ENCODE measurements around the gene DNM2. TPM values are rescaled to one million over a fixed set of nuclear protein-coding genes. Genes with fewer than 3 reads are reported as not detected.
A peak's percentile ranks its signal among the peaks of the same experiment; 100 is the strongest.

Gene DNM2
- total and polyA plus RNA-seq, 10 of the 15 experiments (the other 5 are each of a cell fraction or from before 2014, with no cell fraction given), result 1.2 to 146 (median 68.9) TPM

DNA sequence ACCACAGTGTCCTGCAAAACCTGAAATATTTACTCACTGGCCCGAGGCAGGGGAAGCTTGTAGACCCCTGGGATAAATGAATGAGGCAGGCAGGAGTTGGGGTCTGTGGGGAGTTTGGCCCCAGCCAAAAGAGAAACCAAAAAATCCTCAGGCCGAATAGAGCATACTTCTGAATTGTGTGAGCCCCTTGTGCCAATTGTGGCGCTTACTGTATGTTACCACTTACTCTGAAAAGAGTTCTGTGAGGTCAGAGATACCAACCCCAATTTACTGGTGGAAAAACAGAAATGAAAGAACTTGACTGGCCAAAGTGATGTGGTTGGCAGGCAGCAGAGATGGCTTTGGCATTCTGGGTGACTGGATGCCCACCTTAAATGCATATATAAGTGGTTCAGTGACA is 160.4 kb downstream of the DNM2 start:
- H2AFZ ChIP-seq (ENCODE audit: control insufficient read depth, low read depth, low read length), result no peak overlapping the region; the same call in 1 of the 2 replicates
- FAIRE-seq (no peak), ATAC-seq (peak; percentile 32), DNase-seq (ENCODE audit: low read depth, low spot score) (no peak)
- H3K36me3 ChIP-seq (ENCODE audit: control insufficient read depth in 2 of 2, insufficient read depth in 2 of 2, low read length in 1 of 2), result peaks cover 7 to 16% of the 10 kb centered on the region in 2 experiments
- intact Hi-C loops (cut with micrococcal nuclease; ENCODE audit: unreplicated experiment) (loop anchor here (2.0 to 10.0 kb wide), 3 partner anchors 51 to 687 kb away; partner anchors contain the start of genes TIMM29 and YIPF2), in situ Hi-C loops (cut with MboI) (no loop called here)
- ChIA-PET SMC1A (ENCODE audit: uncharacterized antibody, unreplicated experiment) (interaction anchor here (1.9 to 2.8 kb wide), 4 partner anchors 10 to 83 kb away, joined by 4 to 14 read pairs (median 11); no protein-coding TSS in a partner anchor), CTCF (interaction anchor here (0.6 to 3.5 kb wide), 8 partner anchors 10 to 640 kb away, joined by 3 to 20 read pairs (median 4); partner anchors contain the start of gene DNM2), POLR2A (interaction anchor here (0.6 to 1.2 kb wide), 4 partner anchors 10 to 275 kb away, joined by 3 to 9 read pairs (median 4); partner anchors contain the start of gene DNM2), RAD21 (ENCODE audit: unreplicated experiment) (interaction anchor here (0.8 to 3.4 kb wide), 4 partner anchors 9 to 90 kb away, joined by 3 to 25 read pairs (median 4); no protein-coding TSS in a partner anchor)
- H4K20me1 ChIP-seq (ENCODE audit: control insufficient read depth, insufficient read depth), result no peaks in the 10 kb centered on the region; the same call in 1 of the 2 replicates
- peaks cover 57% of the 10 kb centered on the region for H3K4me1 ChIP-seq (ENCODE audit: control insufficient read depth, insufficient read depth, low read length)
- H3K4me2 ChIP-seq (ENCODE audit: control insufficient read depth, insufficient read depth), result peak overlapping the region; percentile 100
- no peaks in the 10 kb centered on the region for H3K27me3 ChIP-seq (replicated peaks in 1 of 2; ENCODE audit: control insufficient read depth in 2 of 2, insufficient read depth in 2 of 2, low read length in 1 of 2)
- H3K9me3 ChIP-seq (replicated peaks; ENCODE audit: control insufficient read depth, insufficient read depth, low read length), result no peaks in the 10 kb centered on the region
- BruUV-seq (replicated peaks), result TSS peak; percentile 84
- H3K4me3 ChIP-seq, result peak overlapping the region; percentile 60
- peak overlapping the region; percentile 77 for H3K9ac ChIP-seq (ENCODE audit: control insufficient read depth, insufficient read depth, low read length)
- 3% methylated on average over 3 of the region's 3 CpGs for WGBS (ENCODE audit: insufficient coverage, insufficient replicate concordance, low lambda C conversion rate, missing lambda C conversion rate)
- H3K27ac ChIP-seq (ENCODE audit: control insufficient read depth, insufficient read depth), result peak overlapping the region; percentile 97
- peaks cover 90% of the 10 kb centered on the region for H3K79me2 ChIP-seq (ENCODE audit: control insufficient read depth, insufficient read depth, low read length)
- TF ChIP-seq, protein P1, sequence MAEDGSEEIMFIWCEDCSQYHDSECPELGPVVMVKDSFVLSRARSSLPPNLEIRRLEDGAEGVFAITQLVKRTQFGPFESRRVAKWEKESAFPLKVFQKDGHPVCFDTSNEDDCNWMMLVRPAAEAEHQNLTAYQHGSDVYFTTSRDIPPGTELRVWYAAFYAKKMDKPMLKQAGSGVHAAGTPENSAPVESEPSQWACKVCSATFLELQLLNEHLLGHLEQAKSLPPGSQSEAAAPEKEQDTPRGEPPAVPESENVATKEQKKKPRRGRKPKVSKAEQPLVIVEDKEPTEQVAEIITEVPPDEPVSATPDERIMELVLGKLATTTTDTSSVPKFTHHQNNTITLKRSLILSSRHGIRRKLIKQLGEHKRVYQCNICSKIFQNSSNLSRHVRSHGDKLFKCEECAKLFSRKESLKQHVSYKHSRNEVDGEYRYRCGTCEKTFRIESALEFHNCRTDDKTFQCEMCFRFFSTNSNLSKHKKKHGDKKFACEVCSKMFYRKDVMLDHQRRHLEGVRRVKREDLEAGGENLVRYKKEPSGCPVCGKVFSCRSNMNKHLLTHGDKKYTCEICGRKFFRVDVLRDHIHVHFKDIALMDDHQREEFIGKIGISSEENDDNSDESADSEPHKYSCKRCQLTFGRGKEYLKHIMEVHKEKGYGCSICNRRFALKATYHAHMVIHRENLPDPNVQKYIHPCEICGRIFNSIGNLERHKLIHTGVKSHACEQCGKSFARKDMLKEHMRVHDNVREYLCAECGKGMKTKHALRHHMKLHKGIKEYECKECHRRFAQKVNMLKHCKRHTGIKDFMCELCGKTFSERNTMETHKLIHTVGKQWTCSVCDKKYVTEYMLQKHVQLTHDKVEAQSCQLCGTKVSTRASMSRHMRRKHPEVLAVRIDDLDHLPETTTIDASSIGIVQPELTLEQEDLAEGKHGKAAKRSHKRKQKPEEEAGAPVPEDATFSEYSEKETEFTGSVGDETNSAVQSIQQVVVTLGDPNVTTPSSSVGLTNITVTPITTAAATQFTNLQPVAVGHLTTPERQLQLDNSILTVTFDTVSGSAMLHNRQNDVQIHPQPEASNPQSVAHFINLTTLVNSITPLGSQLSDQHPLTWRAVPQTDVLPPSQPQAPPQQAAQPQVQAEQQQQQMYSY (CRISPR knock-in tag; IDR thresholded peaks at IDR 0.05), result no peak
- TF ChIP-seq ZNF207 (IDR thresholded peaks at IDR 0.05; ENCODE audit: borderline replicate concordance) (no peak), RUNX3 (IDR thresholded peaks at IDR 0.05; ENCODE audit: low read length) (peak; percentile 33)
- TF ChIP-seq, protein P2, sequence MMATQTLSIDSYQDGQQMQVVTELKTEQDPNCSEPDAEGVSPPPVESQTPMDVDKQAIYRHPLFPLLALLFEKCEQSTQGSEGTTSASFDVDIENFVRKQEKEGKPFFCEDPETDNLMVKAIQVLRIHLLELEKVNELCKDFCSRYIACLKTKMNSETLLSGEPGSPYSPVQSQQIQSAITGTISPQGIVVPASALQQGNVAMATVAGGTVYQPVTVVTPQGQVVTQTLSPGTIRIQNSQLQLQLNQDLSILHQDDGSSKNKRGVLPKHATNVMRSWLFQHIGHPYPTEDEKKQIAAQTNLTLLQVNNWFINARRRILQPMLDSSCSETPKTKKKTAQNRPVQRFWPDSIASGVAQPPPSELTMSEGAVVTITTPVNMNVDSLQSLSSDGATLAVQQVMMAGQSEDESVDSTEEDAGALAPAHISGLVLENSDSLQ (IDR thresholded peaks at IDR 0.05), result 0 out of 2 replicates have a peak, but pooled peaks have one; percentile 14

MicroRNAs encoded within 50 kb of the gene (microRNA counts, 767-probe panel; counts per million panel counts)
- 977 counts per million, percentile 26 among the panel's probes with 10 or more counts for microRNA hsa-miR-638

Small RNAs within 50 kb of the gene (microRNA-seq; reads per million reads assigned to microRNA genes)
- gene MIR199A1 (not detected), gene MIR4748 (not detected), gene MIR638 (not detected), gene MIR6793 (1.1 reads per million)

Small RNAs within 50 kb of the gene (small RNA-seq; reads per million reads assigned to genes)
- gene MIR199A1 (not detected), gene MIR4748 (not detected), gene MIR638 (not detected), gene MIR6793 (not detected)

Other genes starting within 250 kb of the DNM2 start
Only the 7 nearest of the 15 such genes appear.
- gene CDKN2D, start 149.1 kb upstream of the DNM2 start, total RNA-seq (2014; rRNA removed), result 3.4 TPM in 2 replicates
- 7.6 and 8.5 TPM in 2 replicates for gene CDKN2D, start 149.1 kb upstream of the DNM2 start, total RNA-seq (2014; rRNA removed; fragmentation: Illumina TruSeq; extraction: Trizol)
- gene CDKN2D, start 149.1 kb upstream of the DNM2 start, total RNA-seq (2021), result 10.2 and 11.0 TPM in 2 replicates
- gene CDKN2D, start 149.1 kb upstream of the DNM2 start, polyA plus RNA-seq (2011; rRNA removed), result 11.9 and 17.0 TPM in 2 replicates
- gene CDKN2D, start 149.1 kb upstream of the DNM2 start, polyA plus RNA-seq (2014; fragmentation: Illumina TruSeq; extraction: Trizol), result 3.6 and 5.2 TPM in 2 replicates
- gene CDKN2D, start 149.1 kb upstream of the DNM2 start, polyA plus RNA-seq (2014; fragmentation: Nextera tagmentation; extraction: Ambion mirVana), result 1 to 10 TPM in 1 of 2 experiments, under 1 TPM in 1; 0.53 to 4.9 TPM
- 17.2 and 18.0 TPM in 2 replicates for gene CDKN2D, start 149.1 kb upstream of the DNM2 start, polyA plus RNA-seq (2014; rRNA removed)
- 1 to 10 TPM; 5.9 to 9.3 TPM for gene CDKN2D, start 149.1 kb upstream of the DNM2 start, polyA plus RNA-seq (2016; fragmentation: Nextera tagmentation; extraction: Ambion mirVana)
- gene AP1M2, start 130.8 kb upstream of the DNM2 start, total RNA-seq (2014; rRNA removed), result not detected in 2 replicates
- gene AP1M2, start 130.8 kb upstream of the DNM2 start, total RNA-seq (2014; rRNA removed; fragmentation: Illumina TruSeq; extraction: Trizol), result not detected in 2 replicates
- gene AP1M2, start 130.8 kb upstream of the DNM2 start, total RNA-seq (2021), result 0.21 and 0.72 TPM in 2 replicates
- not detected in 2 replicates for gene AP1M2, start 130.8 kb upstream of the DNM2 start, polyA plus RNA-seq (2011; rRNA removed)
- not detected in 2 replicates for gene AP1M2, start 130.8 kb upstream of the DNM2 start, polyA plus RNA-seq (2014; fragmentation: Illumina TruSeq; extraction: Trizol)
- not detected for gene AP1M2, start 130.8 kb upstream of the DNM2 start, polyA plus RNA-seq (2014; fragmentation: Nextera tagmentation; extraction: Ambion mirVana)
- not detected in 2 replicates for gene AP1M2, start 130.8 kb upstream of the DNM2 start, polyA plus RNA-seq (2014; rRNA removed)
- not detected for gene AP1M2, start 130.8 kb upstream of the DNM2 start, polyA plus RNA-seq (2016; fragmentation: Nextera tagmentation; extraction: Ambion mirVana)
- gene SLC44A2, start 92.5 kb upstream of the DNM2 start, total RNA-seq (2014; rRNA removed), result 18.0 TPM in 2 replicates
- gene SLC44A2, start 92.5 kb upstream of the DNM2 start, total RNA-seq (2014; rRNA removed; fragmentation: Illumina TruSeq; extraction: Trizol), result 9.8 and 11.0 TPM in 2 replicates
- gene SLC44A2, start 92.5 kb upstream of the DNM2 start, total RNA-seq (2021), result 45.3 and 48.4 TPM in 2 replicates
- gene SLC44A2, start 92.5 kb upstream of the DNM2 start, polyA plus RNA-seq (2011; rRNA removed), result 32.3 and 51.3 TPM in 2 replicates
- gene SLC44A2, start 92.5 kb upstream of the DNM2 start, polyA plus RNA-seq (2014; fragmentation: Illumina TruSeq; extraction: Trizol), result 41.9 and 45.0 TPM in 2 replicates
- gene SLC44A2, start 92.5 kb upstream of the DNM2 start, polyA plus RNA-seq (2014; fragmentation: Nextera tagmentation; extraction: Ambion mirVana), result 1 to 10 TPM; 3.0 to 3.3 TPM
- gene SLC44A2, start 92.5 kb upstream of the DNM2 start, polyA plus RNA-seq (2014; rRNA removed), result 31.6 and 33.0 TPM in 2 replicates
- gene SLC44A2, start 92.5 kb upstream of the DNM2 start, polyA plus RNA-seq (2016; fragmentation: Nextera tagmentation; extraction: Ambion mirVana), result 10 to 100 TPM; 26.7 to 26.9 TPM
- gene ILF3, start 63.7 kb upstream of the DNM2 start, total RNA-seq (2014; rRNA removed), result 100 and 112 TPM in 2 replicates
- 109 and 112 TPM in 2 replicates for gene ILF3, start 63.7 kb upstream of the DNM2 start, total RNA-seq (2014; rRNA removed; fragmentation: Illumina TruSeq; extraction: Trizol)
- gene ILF3, start 63.7 kb upstream of the DNM2 start, total RNA-seq (2021), result 354 and 383 TPM in 2 replicates
- 106 and 178 TPM in 2 replicates for gene ILF3, start 63.7 kb upstream of the DNM2 start, polyA plus RNA-seq (2011; rRNA removed)
- gene ILF3, start 63.7 kb upstream of the DNM2 start, polyA plus RNA-seq (2014; fragmentation: Illumina TruSeq; extraction: Trizol), result 180 and 253 TPM in 2 replicates
- gene ILF3, start 63.7 kb upstream of the DNM2 start, polyA plus RNA-seq (2014; fragmentation: Nextera tagmentation; extraction: Ambion mirVana), result 10 to 100 TPM; 28.1 to 38.1 TPM
- 175 and 191 TPM in 2 replicates for gene ILF3, start 63.7 kb upstream of the DNM2 start, polyA plus RNA-seq (2014; rRNA removed)
- gene ILF3, start 63.7 kb upstream of the DNM2 start, polyA plus RNA-seq (2016; fragmentation: Nextera tagmentation; extraction: Ambion mirVana), result 100 to 1,000 TPM; 205 TPM
- 40.7 and 44.3 TPM in 2 replicates for gene QTRT1, start 16.6 kb upstream of the DNM2 start, total RNA-seq (2014; rRNA removed)
- 18.1 and 19.9 TPM in 2 replicates for gene QTRT1, start 16.6 kb upstream of the DNM2 start, total RNA-seq (2014; rRNA removed; fragmentation: Illumina TruSeq; extraction: Trizol)
- 55.0 and 59.3 TPM in 2 replicates for gene QTRT1, start 16.6 kb upstream of the DNM2 start, total RNA-seq (2021)
- gene QTRT1, start 16.6 kb upstream of the DNM2 start, polyA plus RNA-seq (2011; rRNA removed), result 10.7 and 33.9 TPM in 2 replicates
- 4.0 and 14.2 TPM in 2 replicates for gene QTRT1, start 16.6 kb upstream of the DNM2 start, polyA plus RNA-seq (2014; fragmentation: Illumina TruSeq; extraction: Trizol)
- 1 to 10 TPM in 1 of 2 experiments, under 1 TPM in 1; 0.89 to 8.6 TPM for gene QTRT1, start 16.6 kb upstream of the DNM2 start, polyA plus RNA-seq (2014; fragmentation: Nextera tagmentation; extraction: Ambion mirVana)
- 66.0 and 71.2 TPM in 2 replicates for gene QTRT1, start 16.6 kb upstream of the DNM2 start, polyA plus RNA-seq (2014; rRNA removed)
- gene QTRT1, start 16.6 kb upstream of the DNM2 start, polyA plus RNA-seq (2016; fragmentation: Nextera tagmentation; extraction: Ambion mirVana), result 10 to 100 TPM; 73.7 to 78.9 TPM
- gene TMED1, start 118.1 kb downstream of the DNM2 start, total RNA-seq (2014; rRNA removed), result 14.9 TPM in 2 replicates
- gene TMED1, start 118.1 kb downstream of the DNM2 start, total RNA-seq (2014; rRNA removed; fragmentation: Illumina TruSeq; extraction: Trizol), result 9.1 and 9.2 TPM in 2 replicates
- 15.7 and 15.8 TPM in 2 replicates for gene TMED1, start 118.1 kb downstream of the DNM2 start, total RNA-seq (2021)
- 11.2 and 15.7 TPM in 2 replicates for gene TMED1, start 118.1 kb downstream of the DNM2 start, polyA plus RNA-seq (2011; rRNA removed)
- gene TMED1, start 118.1 kb downstream of the DNM2 start, polyA plus RNA-seq (2014; fragmentation: Illumina TruSeq; extraction: Trizol), result 2.6 and 4.1 TPM in 2 replicates
- 1 to 10 TPM in 1 of 2 experiments, under 1 TPM in 1; 0.60 to 2.8 TPM for gene TMED1, start 118.1 kb downstream of the DNM2 start, polyA plus RNA-seq (2014; fragmentation: Nextera tagmentation; extraction: Ambion mirVana)
- 9.8 and 12.2 TPM in 2 replicates for gene TMED1, start 118.1 kb downstream of the DNM2 start, polyA plus RNA-seq (2014; rRNA removed)
- 10 to 100 TPM; 22.9 to 23.1 TPM for gene TMED1, start 118.1 kb downstream of the DNM2 start, polyA plus RNA-seq (2016; fragmentation: Nextera tagmentation; extraction: Ambion mirVana)
- gene C19orf38, start 130.3 kb downstream of the DNM2 start, total RNA-seq (2014; rRNA removed), result 6.5 and 6.9 TPM in 2 replicates
- 7.5 and 7.6 TPM in 2 replicates for gene C19orf38, start 130.3 kb downstream of the DNM2 start, total RNA-seq (2014; rRNA removed; fragmentation: Illumina TruSeq; extraction: Trizol)
- gene C19orf38, start 130.3 kb downstream of the DNM2 start, total RNA-seq (2021), result 5.3 and 6.5 TPM in 2 replicates
- gene C19orf38, start 130.3 kb downstream of the DNM2 start, polyA plus RNA-seq (2011; rRNA removed), result 1.8 and 3.0 TPM in 2 replicates
- 2.4 and 6.0 TPM in 2 replicates for gene C19orf38, start 130.3 kb downstream of the DNM2 start, polyA plus RNA-seq (2014; fragmentation: Illumina TruSeq; extraction: Trizol)
- 1 to 10 TPM; 2.6 to 4.8 TPM for gene C19orf38, start 130.3 kb downstream of the DNM2 start, polyA plus RNA-seq (2014; fragmentation: Nextera tagmentation; extraction: Ambion mirVana)
- 6.3 and 6.7 TPM in 2 replicates for gene C19orf38, start 130.3 kb downstream of the DNM2 start, polyA plus RNA-seq (2014; rRNA removed)
- gene C19orf38, start 130.3 kb downstream of the DNM2 start, polyA plus RNA-seq (2016; fragmentation: Nextera tagmentation; extraction: Ambion mirVana), result 1 to 10 TPM; 4.2 to 4.8 TPM